ENCODE data around the gene SLC66A3.

SLC66A3 gene

GRCh38 chr2:11140492-11140891 is 14.8 kb upstream of the SLC66A3 start:
- no peak for DNase-seq

- DNase-seq: no peak
These were observed 13.9 kb upstream of the SLC66A3 start for GRCh38 chr2:11141319-11141718.

- no peak for DNase-seq
These were observed 12.9 kb upstream of the SLC66A3 start for GRCh38 chr2:11142330-11142729.

GRCh38 chr2:11142987-11143386 is 12.3 kb upstream of the SLC66A3 start:
- no peak for DNase-seq

GRCh38 chr2:11144077-11144737 is 11.1 kb upstream of the SLC66A3 start:
- no peak for DNase-seq

GRCh38 chr2:11144738-11145079 is 10.6 kb upstream of the SLC66A3 start:
- DNase-seq: no peak

GRCh38 chr2:11145350-11145749 is 9.9 kb upstream of the SLC66A3 start:
- DNase-seq: no peak

- DNase-seq: no peak
These were observed 9.2 kb upstream of the SLC66A3 start for GRCh38 chr2:11146076-11146475.

GRCh38 chr2:11147263-11147662 is 8.0 kb upstream of the SLC66A3 start:
- no peak for DNase-seq

- no peak for DNase-seq
These were observed 2.7 kb upstream of the SLC66A3 start for GRCh38 chr2:11152591-11152990.

- no peak for DNase-seq
These were observed 998 bp upstream of the SLC66A3 start for GRCh38 chr2:11154016-11154922.

- DNase-seq: peak; percentile 99
These were observed 315 bp upstream of the SLC66A3 start for GRCh38 chr2:11154923-11155380.

GRCh38 chr2:11156396-11157075 is 1.3 kb downstream of the SLC66A3 start:
- no peak for DNase-seq

- DNase-seq: no peak
These were observed 2.0 kb downstream of the SLC66A3 start for GRCh38 chr2:11157296-11157695.

GRCh38 chr2:11157731-11158130 is 2.5 kb downstream of the SLC66A3 start:
- DNase-seq: no peak

- DNase-seq: no peak
These were observed 3.8 kb downstream of the SLC66A3 start for GRCh38 chr2:11158916-11159573.

GRCh38 chr2:11159574-11160170 is 4.4 kb downstream of the SLC66A3 start:
- no peak for DNase-seq

- no peak for DNase-seq
These were observed 5.0 kb downstream of the SLC66A3 start for GRCh38 chr2:11160256-11160655.

- DNase-seq: no peak
These were observed 5.6 kb downstream of the SLC66A3 start for GRCh38 chr2:11160731-11161455.

- DNase-seq: no peak
These were observed 6.5 kb downstream of the SLC66A3 start for GRCh38 chr2:11161747-11162146.

GRCh38 chr2:11163439-11164317 is 8.4 kb downstream of the SLC66A3 start:
- DNase-seq: no peak
